ENCODE data around the gene ENTPD2. TPM values are rescaled to one million over a fixed set of nuclear protein-coding genes. Genes with fewer than 3 reads are reported as not detected.
A peak's percentile ranks its signal among the peaks of the same experiment; 100 is the strongest.
"Not testable (repeated sequence)": the region's sequence is repeated elsewhere in the genome, so short reads cannot be mapped to it uniquely, and the experiment has no call there.

The ENTPD2 gene
- total and polyA plus RNA-seq, 9 of the 15 experiments (the other 6 are each of a cell fraction or from before 2014, with no cell fraction given), result 0.04 to 0.60 (median 0.14) TPM; not detected in 4

DNA sequence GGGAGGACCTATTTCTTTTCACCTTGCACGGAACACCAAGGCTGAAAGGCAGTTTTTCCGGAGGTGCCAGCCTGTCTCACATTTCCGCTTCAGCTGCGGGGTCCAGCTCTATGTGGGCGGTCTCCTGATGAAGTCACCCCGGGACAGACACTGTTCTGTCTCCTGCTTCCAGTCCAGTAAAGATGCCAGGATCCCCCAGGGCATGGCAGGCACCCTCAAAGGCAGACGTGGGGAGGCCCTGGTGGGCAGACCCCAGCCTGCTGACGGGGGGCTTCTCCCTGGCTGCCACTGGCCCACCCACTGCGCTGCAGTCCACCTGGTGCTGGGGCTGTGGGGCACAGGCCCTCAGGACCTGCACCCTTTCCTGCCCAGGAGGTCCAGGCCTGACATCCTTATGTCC lies 8.9 kb upstream of the ENTPD2 start:
- in situ Hi-C loops (cut with MboI); ATAC-seq; H4K20me1 ChIP-seq (replicated peaks; ENCODE audit: control insufficient read depth, insufficient read depth, low read length); H3K4me3 ChIP-seq; H3K9ac ChIP-seq (ENCODE audit: insufficient read depth in 1 of 2, low read depth in 2 of 2, low read length in 2 of 2); DNase-seq (ENCODE audit: extremely low read depth in 1 of 4, low spot score in 3 of 4); CTCF ChIA-PET (ENCODE audit: low intra/inter-chr PET ratio); BruUV-seq (replicated peaks); H3K9me1 ChIP-seq (ENCODE audit: control insufficient read depth, insufficient read depth, low read length); H3K27me3 ChIP-seq (ENCODE audit: control insufficient read depth in 2 of 2, insufficient read depth in 2 of 2, low read length in 2 of 2); H3K27ac ChIP-seq (ENCODE audit: extremely low read depth, low read depth, low read length); H3K4me2 ChIP-seq (ENCODE audit: insufficient read depth, low read length); H2AFZ ChIP-seq (ENCODE audit: low read depth, low read length); FAIRE-seq; intact Hi-C loops (cut with micrococcal nuclease); H3K9me3 ChIP-seq (replicated peaks; ENCODE audit: control insufficient read depth, insufficient read depth, low read depth, low read length); H3K79me2 ChIP-seq (ENCODE audit: control insufficient read depth, insufficient read depth, low read length): not testable (repeated sequence)
- WGBS (ENCODE audit: insufficient coverage, low coverage, missing lambda C conversion rate), result 69% methylated on average over 5 of the region's 9 CpGs
- TF ChIP-seq POLR2G (IDR thresholded peaks at IDR 0.05; ENCODE audit: low read depth, low read length), result 0 out of 2 replicates have a peak, but pooled peaks have one; percentile 19
- TF ChIP-seq, protein P1, sequence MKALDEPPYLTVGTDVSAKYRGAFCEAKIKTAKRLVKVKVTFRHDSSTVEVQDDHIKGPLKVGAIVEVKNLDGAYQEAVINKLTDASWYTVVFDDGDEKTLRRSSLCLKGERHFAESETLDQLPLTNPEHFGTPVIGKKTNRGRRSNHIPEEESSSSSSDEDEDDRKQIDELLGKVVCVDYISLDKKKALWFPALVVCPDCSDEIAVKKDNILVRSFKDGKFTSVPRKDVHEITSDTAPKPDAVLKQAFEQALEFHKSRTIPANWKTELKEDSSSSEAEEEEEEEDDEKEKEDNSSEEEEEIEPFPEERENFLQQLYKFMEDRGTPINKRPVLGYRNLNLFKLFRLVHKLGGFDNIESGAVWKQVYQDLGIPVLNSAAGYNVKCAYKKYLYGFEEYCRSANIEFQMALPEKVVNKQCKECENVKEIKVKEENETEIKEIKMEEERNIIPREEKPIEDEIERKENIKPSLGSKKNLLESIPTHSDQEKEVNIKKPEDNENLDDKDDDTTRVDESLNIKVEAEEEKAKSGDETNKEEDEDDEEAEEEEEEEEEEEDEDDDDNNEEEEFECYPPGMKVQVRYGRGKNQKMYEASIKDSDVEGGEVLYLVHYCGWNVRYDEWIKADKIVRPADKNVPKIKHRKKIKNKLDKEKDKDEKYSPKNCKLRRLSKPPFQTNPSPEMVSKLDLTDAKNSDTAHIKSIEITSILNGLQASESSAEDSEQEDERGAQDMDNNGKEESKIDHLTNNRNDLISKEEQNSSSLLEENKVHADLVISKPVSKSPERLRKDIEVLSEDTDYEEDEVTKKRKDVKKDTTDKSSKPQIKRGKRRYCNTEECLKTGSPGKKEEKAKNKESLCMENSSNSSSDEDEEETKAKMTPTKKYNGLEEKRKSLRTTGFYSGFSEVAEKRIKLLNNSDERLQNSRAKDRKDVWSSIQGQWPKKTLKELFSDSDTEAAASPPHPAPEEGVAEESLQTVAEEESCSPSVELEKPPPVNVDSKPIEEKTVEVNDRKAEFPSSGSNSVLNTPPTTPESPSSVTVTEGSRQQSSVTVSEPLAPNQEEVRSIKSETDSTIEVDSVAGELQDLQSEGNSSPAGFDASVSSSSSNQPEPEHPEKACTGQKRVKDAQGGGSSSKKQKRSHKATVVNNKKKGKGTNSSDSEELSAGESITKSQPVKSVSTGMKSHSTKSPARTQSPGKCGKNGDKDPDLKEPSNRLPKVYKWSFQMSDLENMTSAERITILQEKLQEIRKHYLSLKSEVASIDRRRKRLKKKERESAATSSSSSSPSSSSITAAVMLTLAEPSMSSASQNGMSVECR (CRISPR knock-in tag; IDR thresholded peaks at IDR 0.05), result peak; percentile 3; the same call in 1 of the 2 replicates
- Histone ChIP-seq H3K36me3 (ENCODE audit: control insufficient read depth, insufficient read depth, low read length) (peaks cover 33% of the 10 kb centered on the region; the same call in 2 of the 3 replicates), H3K4me1 (replicated peaks in 1 of 2; ENCODE audit: control insufficient read depth in 2 of 2, insufficient read depth in 2 of 2, low read length in 2 of 2) (peaks cover under 1 to 38% of the 10 kb centered on the region in 2 experiments; a peak in 4 of 5 replicates)
- POLR2A ChIA-PET, result interaction anchor here (0.5 kb wide), 1 partner anchor 186 kb away, joined by 5 read pairs; no protein-coding TSS in a partner anchor

Data from K562 (cell line).